T-helper 22 cell (primary cell): ENCODE measurements around the gene BCAS3.

Experiments used
- DNase-seq: peaks from one replicate; pipeline ENCODE4 v3.0.0-alpha.2; 2020; ENCODE audit warnings: low read depth

The BCAS3 gene

GRCh38 chr17:61203671-61204131, 526.0 kb downstream of the BCAS3 start:
- no peak for DNase-seq

- no peak for DNase-seq
These were observed 526.8 kb downstream of the BCAS3 start for GRCh38 chr17:61204456-61204855.

- no peak for DNase-seq
These were observed 527.8 kb downstream of the BCAS3 start for GRCh38 chr17:61205401-61205800.

GRCh38 chr17:61205931-61206330, 528.3 kb downstream of the BCAS3 start:
- no peak for DNase-seq

- DNase-seq, result no peak
These were observed 529.3 kb downstream of the BCAS3 start for GRCh38 chr17:61206922-61207321.

- DNase-seq, result no peak
These were observed 530.9 kb downstream of the BCAS3 start for GRCh38 chr17:61208301-61209105.

GRCh38 chr17:61209106-61209439, 531.4 kb downstream of the BCAS3 start:
- DNase-seq, result no peak

GRCh38 chr17:61209525-61209924, 531.9 kb downstream of the BCAS3 start:
- DNase-seq, result no peak

GRCh38 chr17:61211236-61211635, 533.6 kb downstream of the BCAS3 start:
- no peak for DNase-seq

GRCh38 chr17:61212655-61213054, 535.0 kb downstream of the BCAS3 start:
- no peak for DNase-seq

GRCh38 chr17:61214753-61215152, 537.1 kb downstream of the BCAS3 start:
- no peak for DNase-seq

GRCh38 chr17:61216066-61216465, 538.4 kb downstream of the BCAS3 start:
- DNase-seq, result no peak

GRCh38 chr17:61217878-61218437, 540.3 kb downstream of the BCAS3 start:
- no peak for DNase-seq

- no peak for DNase-seq
These were observed 540.8 kb downstream of the BCAS3 start for GRCh38 chr17:61218438-61218837.

- no peak for DNase-seq
These were observed 541.8 kb downstream of the BCAS3 start for GRCh38 chr17:61219460-61219859.

- no peak for DNase-seq
These were observed 543.5 kb downstream of the BCAS3 start for GRCh38 chr17:61221181-61221580.

- no peak for DNase-seq
These were observed 544.2 kb downstream of the BCAS3 start for GRCh38 chr17:61221597-61222471.

- DNase-seq, result no peak
These were observed 546.1 kb downstream of the BCAS3 start for GRCh38 chr17:61223725-61224124.

- DNase-seq, result no peak
These were observed 547.7 kb downstream of the BCAS3 start for GRCh38 chr17:61225178-61225882.

GRCh38 chr17:61227866-61228265, 550.2 kb downstream of the BCAS3 start:
- no peak for DNase-seq

- no peak for DNase-seq
These were observed 552.8 kb downstream of the BCAS3 start for GRCh38 chr17:61230461-61230860.
